ENCODE data around the gene PSMD2.

DNA sequence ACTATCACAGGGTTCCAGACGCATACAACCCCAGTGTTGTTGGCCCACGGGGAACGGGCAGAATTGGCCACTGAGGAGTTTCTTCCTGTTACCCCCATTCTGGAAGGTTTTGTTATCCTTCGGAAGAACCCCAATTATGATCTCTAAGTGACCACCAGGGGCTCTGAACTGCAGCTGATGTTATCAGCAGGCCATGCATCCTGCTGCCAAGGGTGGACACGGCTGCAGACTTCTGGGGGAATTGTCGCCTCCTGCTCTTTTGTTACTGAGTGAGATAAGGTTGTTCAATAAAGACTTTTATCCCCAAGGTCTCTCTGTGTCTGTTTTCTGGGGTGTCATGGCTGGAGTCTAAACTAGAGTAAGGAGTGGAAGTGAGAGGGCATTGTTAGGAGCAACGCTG is 9.7 kb downstream of the PSMD2 start:
- TF ChIP-seq SMAD4 (CRISPR knock-in tag; IDR thresholded peaks at IDR 0.05) (no peak), RELA (CRISPR knock-in tag; IDR thresholded peaks at IDR 0.05; ENCODE audit: borderline replicate concordance) (no peak), IRF1 (CRISPR knock-in tag; IDR thresholded peaks at IDR 0.05) (no peak)

Data from WTC11 (cell line).